ENCODE measurements around the gene PVALB.

DNA sequence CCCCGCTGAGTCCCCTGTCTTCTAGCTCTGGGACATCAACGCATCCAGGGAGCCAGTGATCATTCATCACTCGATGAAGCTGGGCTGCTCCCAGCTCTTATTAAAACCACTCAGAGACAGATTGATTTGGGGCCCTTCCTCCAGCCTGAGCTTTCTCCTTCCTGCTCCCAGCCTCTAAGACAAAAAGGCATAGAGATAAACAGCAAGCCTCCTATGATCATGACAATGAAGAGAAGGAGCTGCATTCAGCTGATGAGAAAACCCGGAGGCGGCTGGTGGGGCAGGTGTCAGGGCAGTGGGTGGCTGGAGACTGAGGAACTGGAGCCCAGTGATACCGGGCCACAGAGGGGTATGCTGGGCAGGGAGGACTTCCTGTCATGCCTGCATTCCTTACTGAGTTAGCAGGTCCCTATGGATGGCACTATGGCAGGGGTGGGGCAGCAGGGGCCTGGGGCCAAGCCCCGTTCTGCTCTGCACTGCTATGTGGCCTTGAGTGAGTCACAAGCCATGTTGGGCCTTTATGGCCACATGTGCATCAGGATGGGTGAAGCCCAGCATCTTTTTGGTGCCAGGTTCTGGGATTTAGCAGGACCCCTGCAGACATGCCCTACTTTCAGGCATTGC, 20.2 kb downstream of the PVALB start:
- TF ChIP-seq CTCF (IDR thresholded peaks at IDR 0.05) (no peak), POLR2A (IDR thresholded peaks at IDR 0.05) (no peak)

All from testis (tissue), 2 donors.